ENCODE measurements around the gene SYNPR. TPM values are rescaled to one million over a fixed set of nuclear protein-coding genes. Genes with fewer than 3 reads are reported as not detected.

The SYNPR gene
- total RNA-seq, 1 experiment from 2014 or later, result not detected

GRCh38 chr3:63538919-63539318 lies 260.8 kb downstream of the SYNPR start:
- DNase-seq (ENCODE audit: low read depth), result peak; percentile 18

- DNase-seq (ENCODE audit: low read depth), result no peak
Measured at GRCh38 chr3:63555767-63556166, 277.7 kb downstream of the SYNPR start.

- DNase-seq (ENCODE audit: low read depth), result no peak
Measured at GRCh38 chr3:63556401-63556800, 278.3 kb downstream of the SYNPR start.

GRCh38 chr3:63557912-63558311 lies 279.8 kb downstream of the SYNPR start:
- DNase-seq (ENCODE audit: low read depth), result no peak

- DNase-seq (ENCODE audit: low read depth), result no peak
Measured at GRCh38 chr3:63559884-63560283, 281.8 kb downstream of the SYNPR start.

- DNase-seq (ENCODE audit: low read depth), result no peak
Measured at GRCh38 chr3:63561879-63562278, 283.8 kb downstream of the SYNPR start.

- DNase-seq (ENCODE audit: low read depth), result no peak
Measured at GRCh38 chr3:63562323-63562722, 284.2 kb downstream of the SYNPR start.

- no peak for DNase-seq (ENCODE audit: low read depth)
Measured at GRCh38 chr3:63563572-63563971, 285.5 kb downstream of the SYNPR start.

GRCh38 chr3:63565220-63565619 lies 287.1 kb downstream of the SYNPR start:
- peak; percentile 5 for DNase-seq (ENCODE audit: low read depth)

GRCh38 chr3:63571682-63572081 lies 293.6 kb downstream of the SYNPR start:
- DNase-seq (ENCODE audit: low read depth), result no peak

- DNase-seq (ENCODE audit: low read depth), result no peak
Measured at GRCh38 chr3:63576846-63577245, 298.7 kb downstream of the SYNPR start.

GRCh38 chr3:63578858-63579257 lies 300.8 kb downstream of the SYNPR start:
- no peak for DNase-seq (ENCODE audit: low read depth)

GRCh38 chr3:63580151-63580550 lies 302.0 kb downstream of the SYNPR start:
- DNase-seq (ENCODE audit: low read depth), result peak; percentile 60

- peak; percentile 47 for DNase-seq (ENCODE audit: low read depth)
Measured at GRCh38 chr3:63582943-63583500, 304.9 kb downstream of the SYNPR start.

GRCh38 chr3:63584681-63585080 lies 306.6 kb downstream of the SYNPR start:
- no peak for DNase-seq (ENCODE audit: low read depth)

- no peak for DNase-seq (ENCODE audit: low read depth)
Measured at GRCh38 chr3:63585927-63586326, 307.8 kb downstream of the SYNPR start.

GRCh38 chr3:63588895-63589294 lies 310.8 kb downstream of the SYNPR start:
- DNase-seq (ENCODE audit: low read depth), result no peak

GRCh38 chr3:63593779-63594178 lies 315.7 kb downstream of the SYNPR start:
- DNase-seq (ENCODE audit: low read depth), result no peak

- no peak for DNase-seq (ENCODE audit: low read depth)
Measured at GRCh38 chr3:63595221-63595620, 317.1 kb downstream of the SYNPR start.

- DNase-seq (ENCODE audit: low read depth), result no peak
Measured at GRCh38 chr3:63597019-63597418, 318.9 kb downstream of the SYNPR start.

GRCh38 chr3:63607716-63608115 lies 329.6 kb downstream of the SYNPR start:
- peak; percentile 41 for DNase-seq (ENCODE audit: low read depth)

- no peak for DNase-seq (ENCODE audit: low read depth)
Measured at GRCh38 chr3:63609408-63609807, 331.3 kb downstream of the SYNPR start.

GRCh38 chr3:63609834-63610233 lies 331.7 kb downstream of the SYNPR start:
- DNase-seq (ENCODE audit: low read depth), result no peak

GRCh38 chr3:63611382-63611781 lies 333.3 kb downstream of the SYNPR start:
- DNase-seq (ENCODE audit: low read depth), result no peak

Measured in M059J (cell line).